ENCODE data around the gene HMCN1. TPM values are rescaled to one million over a fixed set of nuclear protein-coding genes. Genes with fewer than 3 reads are reported as not detected.

Gene HMCN1
- total and polyA plus RNA-seq, 8 donors = 0.12 to 15.1 (median 0.86) TPM

GRCh38 chr1:185969028-185969427 lies 234.8 kb downstream of the HMCN1 start:
- DNase-seq = peak in 1 of 2 donors; percentile 11
- peak overlapping the region in 2 of 5 donors; percentile 22 to 41 for H3K27ac ChIP-seq
- intact Hi-C loops (cut with DNase I; ENCODE audit: low total_unique reads) = no loop called here
- no peaks in the 10 kb centered on the region for H3K27me3 ChIP-seq
- peaks cover 0 to 7% (median 0%) of the 10 kb centered on the region in 4 donors for H3K4me1 ChIP-seq
- H3K4me3 ChIP-seq = no peak overlapping the region
- TF ChIP-seq POLR2AphosphoS5 (IDR thresholded peaks at IDR 0.05) (no peak), POLR2A (IDR thresholded peaks at IDR 0.05) (no peak), EP300 (IDR thresholded peaks at IDR 0.05) (no peak)
- TF ChIP-seq, protein P1, sequence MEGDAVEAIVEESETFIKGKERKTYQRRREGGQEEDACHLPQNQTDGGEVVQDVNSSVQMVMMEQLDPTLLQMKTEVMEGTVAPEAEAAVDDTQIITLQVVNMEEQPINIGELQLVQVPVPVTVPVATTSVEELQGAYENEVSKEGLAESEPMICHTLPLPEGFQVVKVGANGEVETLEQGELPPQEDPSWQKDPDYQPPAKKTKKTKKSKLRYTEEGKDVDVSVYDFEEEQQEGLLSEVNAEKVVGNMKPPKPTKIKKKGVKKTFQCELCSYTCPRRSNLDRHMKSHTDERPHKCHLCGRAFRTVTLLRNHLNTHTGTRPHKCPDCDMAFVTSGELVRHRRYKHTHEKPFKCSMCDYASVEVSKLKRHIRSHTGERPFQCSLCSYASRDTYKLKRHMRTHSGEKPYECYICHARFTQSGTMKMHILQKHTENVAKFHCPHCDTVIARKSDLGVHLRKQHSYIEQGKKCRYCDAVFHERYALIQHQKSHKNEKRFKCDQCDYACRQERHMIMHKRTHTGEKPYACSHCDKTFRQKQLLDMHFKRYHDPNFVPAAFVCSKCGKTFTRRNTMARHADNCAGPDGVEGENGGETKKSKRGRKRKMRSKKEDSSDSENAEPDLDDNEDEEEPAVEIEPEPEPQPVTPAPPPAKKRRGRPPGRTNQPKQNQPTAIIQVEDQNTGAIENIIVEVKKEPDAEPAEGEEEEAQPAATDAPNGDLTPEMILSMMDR (IDR thresholded peaks at IDR 0.05) = no peak
- H3K9me3 ChIP-seq = no peaks in the 10 kb centered on the region
- H3K36me3 ChIP-seq = no peaks in the 10 kb centered on the region
- 54 to 82% (median 68%) methylated on average over 4 of the region's 4 CpGs for WGBS, 5 donors

DNA sequence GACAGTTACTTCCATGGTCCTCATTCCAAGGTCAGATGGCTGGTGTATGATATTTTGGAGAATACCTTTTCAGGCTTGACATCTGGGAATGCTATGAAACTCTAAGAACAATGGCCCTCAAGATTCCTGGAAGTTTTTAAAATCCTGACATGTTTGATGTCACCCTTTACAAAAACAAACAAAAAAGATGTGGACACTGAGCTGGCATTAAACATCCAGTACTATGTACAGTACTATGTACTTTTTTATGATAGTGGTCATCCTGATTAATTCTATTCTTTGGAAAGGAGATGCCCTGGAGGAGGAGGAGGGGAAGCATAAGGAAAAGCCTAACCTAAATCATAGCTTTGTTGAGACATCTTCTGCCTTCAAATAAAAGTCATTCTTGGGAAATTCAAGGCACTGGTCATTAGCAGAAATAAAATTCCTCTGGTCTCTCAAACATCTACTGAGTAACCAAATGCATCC lies 235.4 kb downstream of the HMCN1 start:
- Histone ChIP-seq H3K27ac (peak overlapping the region in 1 of 5 donors; percentile 22), H3K4me3 (no peak overlapping the region), H3K4me1 (peaks cover 0 to 7% (median 0%) of the 10 kb centered on the region in 4 donors), H3K9me3 (no peaks in the 10 kb centered on the region), H3K27me3 (no peaks in the 10 kb centered on the region), H3K36me3 (no peaks in the 10 kb centered on the region)
- no peak for DNase-seq
- intact Hi-C loops (cut with DNase I; ENCODE audit: low total_unique reads) = no loop called here
- no peak for TF ChIP-seq POLR2AphosphoS5 (IDR thresholded peaks at IDR 0.05)
- TF ChIP-seq POLR2A (IDR thresholded peaks at IDR 0.05) = no peak
- TF ChIP-seq EP300 (IDR thresholded peaks at IDR 0.05) = no peak
- TF ChIP-seq, protein P1 (IDR thresholded peaks at IDR 0.05) = no peak

GRCh38 chr1:185971688-185972087 lies 237.5 kb downstream of the HMCN1 start:
- peaks cover 0 to 7% (median 0%) of the 10 kb centered on the region in 4 donors for H3K4me1 ChIP-seq
- no peaks in the 10 kb centered on the region for H3K9me3 ChIP-seq
- H3K27me3 ChIP-seq = no peaks in the 10 kb centered on the region
- TF ChIP-seq POLR2A (IDR thresholded peaks at IDR 0.05) = no peak
- no peak for TF ChIP-seq EP300 (IDR thresholded peaks at IDR 0.05)
- TF ChIP-seq POLR2AphosphoS5 (IDR thresholded peaks at IDR 0.05) = no peak
- TF ChIP-seq, protein P1 (IDR thresholded peaks at IDR 0.05) = no peak
- H3K36me3 ChIP-seq = no peaks in the 10 kb centered on the region
- DNase-seq = no peak
- intact Hi-C loops (cut with DNase I; ENCODE audit: low total_unique reads) = no loop called here
- WGBS, 5 donors = 22 to 34% (median 30%) methylated on average over 1 of the region's 1 CpG
- H3K4me3 ChIP-seq = no peak overlapping the region
- no peak overlapping the region for H3K27ac ChIP-seq

- DNase-seq = no peak
- intact Hi-C loops (cut with DNase I; ENCODE audit: low total_unique reads) = no loop called here
- Histone ChIP-seq H3K36me3 (no peaks in the 10 kb centered on the region), H3K27me3 (no peaks in the 10 kb centered on the region), H3K4me1 (peaks cover 0 to 7% (median 0%) of the 10 kb centered on the region in 4 donors), H3K27ac (no peak overlapping the region), H3K4me3 (no peak overlapping the region), H3K9me3 (no peaks in the 10 kb centered on the region)
- TF ChIP-seq EP300 (IDR thresholded peaks at IDR 0.05) (no peak), POLR2A (IDR thresholded peaks at IDR 0.05) (no peak), POLR2AphosphoS5 (IDR thresholded peaks at IDR 0.05) (no peak)
- TF ChIP-seq, protein P1 (IDR thresholded peaks at IDR 0.05) = no peak
- 74 to 94% (median 79%) methylated on average over 3 of the region's 3 CpGs for WGBS, 5 donors
Measured at GRCh38 chr1:185972096-185972850, 238.1 kb downstream of the HMCN1 start.

Measured in stomach (tissue), 9 donors.